ENCODE measurements around the gene ATP1B1. TPM values are rescaled to one million over a fixed set of nuclear protein-coding genes. Genes with fewer than 3 reads are reported as not detected.

Gene ATP1B1
- total RNA-seq, 1 experiment from 2014 or later, result 20.2 TPM

DNA sequence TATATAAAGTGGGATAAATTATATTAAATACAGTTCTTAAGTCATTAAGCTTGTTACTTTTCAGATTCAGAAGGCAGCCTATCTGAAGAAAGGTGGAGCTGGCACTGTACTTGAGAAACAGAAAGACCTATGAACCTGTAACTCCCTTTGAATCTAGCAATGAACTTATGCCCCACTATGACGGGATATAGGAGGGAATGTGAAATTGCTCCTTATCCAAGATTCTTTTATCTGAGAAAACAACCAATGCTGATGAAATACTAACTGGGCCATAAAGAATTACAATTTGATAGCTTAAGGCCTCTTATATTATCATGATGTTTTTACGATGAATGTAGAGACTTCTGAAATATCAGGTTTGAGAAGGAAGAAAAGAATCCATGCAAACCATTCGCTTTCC, 50.1 kb downstream of the ATP1B1 start:
- intact Hi-C loops (cut with micrococcal nuclease; ENCODE audit: unreplicated experiment), result no loop called here
- CTCF ChIA-PET, result no interaction called here

GRCh38 chr1:169160845-169161495, 54.5 kb downstream of the ATP1B1 start:
- TF ChIP-seq, protein P1, sequence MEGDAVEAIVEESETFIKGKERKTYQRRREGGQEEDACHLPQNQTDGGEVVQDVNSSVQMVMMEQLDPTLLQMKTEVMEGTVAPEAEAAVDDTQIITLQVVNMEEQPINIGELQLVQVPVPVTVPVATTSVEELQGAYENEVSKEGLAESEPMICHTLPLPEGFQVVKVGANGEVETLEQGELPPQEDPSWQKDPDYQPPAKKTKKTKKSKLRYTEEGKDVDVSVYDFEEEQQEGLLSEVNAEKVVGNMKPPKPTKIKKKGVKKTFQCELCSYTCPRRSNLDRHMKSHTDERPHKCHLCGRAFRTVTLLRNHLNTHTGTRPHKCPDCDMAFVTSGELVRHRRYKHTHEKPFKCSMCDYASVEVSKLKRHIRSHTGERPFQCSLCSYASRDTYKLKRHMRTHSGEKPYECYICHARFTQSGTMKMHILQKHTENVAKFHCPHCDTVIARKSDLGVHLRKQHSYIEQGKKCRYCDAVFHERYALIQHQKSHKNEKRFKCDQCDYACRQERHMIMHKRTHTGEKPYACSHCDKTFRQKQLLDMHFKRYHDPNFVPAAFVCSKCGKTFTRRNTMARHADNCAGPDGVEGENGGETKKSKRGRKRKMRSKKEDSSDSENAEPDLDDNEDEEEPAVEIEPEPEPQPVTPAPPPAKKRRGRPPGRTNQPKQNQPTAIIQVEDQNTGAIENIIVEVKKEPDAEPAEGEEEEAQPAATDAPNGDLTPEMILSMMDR (conservative IDR thresholded peaks at IDR 0.05; ENCODE audit: low read depth, low read length), result no peak
- no peak for TF ChIP-seq EZH2 (IDR thresholded peaks at IDR 0.05; ENCODE audit: borderline replicate concordance, low read depth, low read length, poor library complexity, severe bottlenecking)
- POLR2A ChIA-PET (ENCODE audit: low non-redundant PET), result no interaction called here
- DNase-seq (ENCODE audit: low spot score), result no peak
- intact Hi-C loops (cut with micrococcal nuclease; ENCODE audit: unreplicated experiment), result no loop called here
- Histone ChIP-seq H3K27ac (ENCODE audit: low read depth, low read length, poor library complexity, severe bottlenecking) (no peak overlapping the region), H3K4me3 (ENCODE audit: low read depth, low read length, poor library complexity, severe bottlenecking) (no peak overlapping the region), H3K4me1 (ENCODE audit: insufficient read depth, low read length, poor library complexity, severe bottlenecking) (no peaks in the 10 kb centered on the region), H3K36me3 (ENCODE audit: insufficient read depth, low read length, poor library complexity, severe bottlenecking) (no peaks in the 10 kb centered on the region), H3K9me3 (ENCODE audit: low read depth, low read length, poor library complexity, severe bottlenecking) (no peaks in the 10 kb centered on the region), H3K27me3 (replicated peaks; ENCODE audit: insufficient read depth, low read depth, low read length, poor library complexity) (no peaks in the 10 kb centered on the region)
- CTCF ChIA-PET, result no interaction called here
- no TSS peak for BruUV-seq (replicated peaks)

More for the DNA sequence above, 50.1 kb downstream of the ATP1B1 start:
- BruUV-seq (replicated peaks), result no TSS peak
- DNase-seq (ENCODE audit: low spot score), result no peak
- TF ChIP-seq, protein P1 (conservative IDR thresholded peaks at IDR 0.05; ENCODE audit: low read depth, low read length), result no peak
- no peak for TF ChIP-seq EZH2 (IDR thresholded peaks at IDR 0.05; ENCODE audit: borderline replicate concordance, low read depth, low read length, poor library complexity, severe bottlenecking)
- Histone ChIP-seq H3K27ac (ENCODE audit: low read depth, low read length, poor library complexity, severe bottlenecking) (no peak overlapping the region), H3K36me3 (ENCODE audit: insufficient read depth, low read length, poor library complexity, severe bottlenecking) (no peaks in the 10 kb centered on the region), H3K4me3 (ENCODE audit: low read depth, low read length, poor library complexity, severe bottlenecking) (no peak overlapping the region), H3K9me3 (ENCODE audit: low read depth, low read length, poor library complexity, severe bottlenecking) (no peaks in the 10 kb centered on the region), H3K27me3 (replicated peaks; ENCODE audit: insufficient read depth, low read depth, low read length, poor library complexity) (no peaks in the 10 kb centered on the region), H3K4me1 (ENCODE audit: insufficient read depth, low read length, poor library complexity, severe bottlenecking) (no peaks in the 10 kb centered on the region)
- POLR2A ChIA-PET (ENCODE audit: low non-redundant PET), result no interaction called here

DNA sequence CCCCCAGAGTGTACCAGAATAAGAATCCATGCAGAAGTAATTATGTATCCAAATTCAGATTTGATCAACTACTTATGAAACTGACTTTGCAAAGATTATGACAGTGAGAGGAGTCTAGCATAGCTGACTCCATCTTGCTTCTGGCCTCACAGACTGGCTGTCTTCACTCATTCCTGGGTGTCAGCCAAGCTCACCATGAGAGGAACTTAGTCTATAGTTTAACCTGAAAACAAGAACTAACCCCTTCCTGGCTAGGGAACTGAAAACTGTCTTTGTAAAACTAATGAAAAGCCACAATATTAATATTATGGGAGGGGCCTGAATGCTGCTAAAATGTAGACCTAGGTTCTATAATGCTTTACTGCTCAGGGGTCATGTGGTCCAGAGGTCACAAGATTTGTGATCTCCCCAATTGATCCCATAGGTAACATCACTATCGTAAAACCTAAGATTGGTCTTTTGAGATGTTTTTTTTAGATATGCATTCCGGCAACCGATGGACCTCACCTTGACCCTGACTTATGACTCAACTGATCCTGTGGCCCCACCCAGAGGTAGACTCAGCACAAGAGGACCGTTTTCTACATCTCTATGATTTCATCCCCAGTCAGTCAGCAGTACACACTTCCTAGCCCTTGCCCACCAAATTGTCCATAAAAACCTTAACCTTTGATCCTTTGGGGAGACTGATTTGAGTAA, 55.2 kb downstream of the ATP1B1 start:
- POLR2A ChIA-PET (ENCODE audit: low non-redundant PET), result no interaction called here
- TF ChIP-seq, protein P1 (conservative IDR thresholded peaks at IDR 0.05; ENCODE audit: low read depth, low read length), result no peak
- no peak for TF ChIP-seq EZH2 (IDR thresholded peaks at IDR 0.05; ENCODE audit: borderline replicate concordance, low read depth, low read length, poor library complexity, severe bottlenecking)
- BruUV-seq (replicated peaks), result no TSS peak
- H3K4me3 ChIP-seq (ENCODE audit: low read depth, low read length, poor library complexity, severe bottlenecking), result no peak overlapping the region
- no peak overlapping the region for H3K27ac ChIP-seq (ENCODE audit: low read depth, low read length, poor library complexity, severe bottlenecking)
- CTCF ChIA-PET, result no interaction called here
- no peaks in the 10 kb centered on the region for H3K4me1 ChIP-seq (ENCODE audit: insufficient read depth, low read length, poor library complexity, severe bottlenecking)
- intact Hi-C loops (cut with micrococcal nuclease; ENCODE audit: unreplicated experiment), result no loop called here
- no peak for DNase-seq (ENCODE audit: low spot score)
- no peaks in the 10 kb centered on the region for H3K27me3 ChIP-seq (replicated peaks; ENCODE audit: insufficient read depth, low read depth, low read length, poor library complexity)
- H3K36me3 ChIP-seq (ENCODE audit: insufficient read depth, low read length, poor library complexity, severe bottlenecking), result no peaks in the 10 kb centered on the region
- H3K9me3 ChIP-seq (ENCODE audit: low read depth, low read length, poor library complexity, severe bottlenecking), result no peaks in the 10 kb centered on the region

All from A673 (cell line).